GM19043 (cell line): ENCODE measurements around the gene CACYBP.
A peak's percentile ranks its signal among the peaks of the same experiment; 100 is the strongest.

Source experiments
- ATAC-seq: cut with Tn5 transposase; IDR thresholded peaks from one replicate; pipeline ENCODE4 v1.9.1; 2021; ENCODE audit warnings: low read depth; ENCODE audit not compliant: unreplicated experiment

Gene CACYBP

GRCh38 chr1:174971466-174971865, 28.3 kb upstream of the CACYBP start:
- ATAC-seq: no peak

DNA sequence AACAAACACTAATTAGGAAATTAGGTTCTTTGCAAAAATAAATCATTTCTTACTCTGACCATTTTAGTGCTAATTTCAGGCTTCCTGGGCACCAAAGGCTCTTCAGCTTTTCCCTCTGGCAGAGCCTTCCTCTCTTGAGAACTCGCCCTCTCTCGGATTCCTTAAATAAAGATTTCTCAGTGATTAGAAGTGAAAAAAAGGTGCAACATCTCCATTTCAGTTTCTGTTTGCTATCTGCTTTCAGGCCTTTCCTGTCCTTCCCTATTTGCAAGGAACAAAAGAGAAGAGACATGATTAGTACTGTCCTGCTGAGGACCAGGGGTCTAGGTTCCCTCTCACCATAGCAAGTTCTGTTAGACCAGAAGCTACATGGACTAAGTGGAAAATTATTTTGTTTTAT, 27.8 kb upstream of the CACYBP start:
- ATAC-seq: no peak

GRCh38 chr1:174974711-174975119, 25.0 kb upstream of the CACYBP start:
- ATAC-seq: no peak

DNA sequence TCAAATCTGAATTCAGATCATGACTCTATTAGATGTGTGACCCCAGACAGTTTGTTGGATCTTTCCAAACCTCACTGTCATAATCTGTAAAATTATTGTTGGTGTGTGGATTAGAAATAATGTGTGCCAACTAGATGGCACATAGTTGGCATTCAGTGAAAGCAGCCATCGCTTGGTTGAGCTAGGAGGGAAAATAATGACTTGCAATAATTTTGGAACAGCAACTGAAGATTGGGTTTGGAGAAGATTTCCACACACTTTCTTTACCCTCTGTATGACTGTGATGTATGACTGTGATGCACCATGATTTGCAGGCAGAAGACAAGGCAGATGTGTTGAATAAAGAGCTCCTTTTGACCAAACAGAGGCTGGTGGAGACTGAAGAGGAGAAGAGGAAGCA, 24.0 kb upstream of the CACYBP start:
- no peak for ATAC-seq

DNA sequence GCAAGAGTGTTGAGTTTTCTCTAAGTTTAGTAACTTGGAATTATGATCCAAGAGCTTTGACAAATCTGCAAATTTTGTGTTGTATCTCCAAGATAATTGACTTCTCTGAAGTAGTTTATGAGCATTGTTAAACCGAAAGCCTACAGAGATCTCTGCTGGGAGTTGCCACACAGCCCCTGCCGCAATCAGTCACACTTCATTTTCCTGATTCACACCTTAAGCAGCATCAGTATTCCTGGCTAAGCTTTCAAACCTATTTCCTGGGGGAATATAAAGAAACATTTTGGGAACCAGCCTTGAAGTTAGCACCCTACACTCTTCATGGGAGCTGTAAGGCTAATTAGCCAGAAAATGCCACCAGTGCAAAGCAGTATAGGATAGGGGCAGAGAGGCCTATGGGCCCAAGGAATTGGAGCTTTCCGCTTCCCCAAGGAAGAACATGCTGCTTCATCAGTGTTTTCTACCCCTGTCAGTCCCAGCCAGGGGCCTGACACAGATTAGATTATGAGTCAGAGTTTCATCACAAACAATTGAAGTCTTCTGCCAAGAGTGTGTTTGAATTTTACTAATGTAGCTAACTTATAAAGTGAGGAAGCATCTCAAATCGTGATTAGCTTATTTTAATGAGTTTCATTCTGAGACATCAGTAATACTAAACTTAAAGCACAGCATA, 23.2 kb upstream of the CACYBP start:
- no peak for ATAC-seq

DNA sequence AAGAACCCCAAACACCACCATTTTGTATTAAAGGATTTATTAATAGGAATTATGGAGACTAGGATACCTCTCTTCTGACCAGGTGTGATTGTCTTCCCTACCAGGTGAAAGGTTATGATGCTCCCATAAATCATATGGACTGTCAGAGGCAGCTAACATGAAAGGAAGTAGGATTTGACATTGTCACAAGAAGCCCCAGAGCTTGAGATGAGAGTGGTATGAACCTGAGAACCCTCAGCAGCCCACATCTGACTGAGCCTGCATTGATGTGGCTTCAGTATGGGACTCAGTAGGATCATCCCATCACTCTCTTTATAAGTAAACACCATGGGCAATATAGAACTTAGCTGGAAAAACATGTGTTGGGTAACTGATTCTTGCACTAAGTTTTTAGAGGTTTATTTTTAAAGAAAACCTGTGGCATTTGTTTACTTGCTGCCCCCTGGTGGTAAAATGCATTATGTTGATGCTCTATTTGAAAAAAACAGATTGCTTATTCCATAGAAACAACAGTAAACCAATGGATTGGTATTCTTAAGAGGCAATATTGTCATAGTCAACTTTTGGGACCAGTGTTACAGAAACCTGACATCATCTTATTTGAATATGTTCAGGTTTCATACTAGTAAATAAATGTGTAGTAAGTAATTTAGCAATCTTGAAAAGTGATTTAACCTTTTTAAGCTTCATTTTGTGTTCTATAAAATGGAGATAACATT, 16.6 kb upstream of the CACYBP start:
- no peak for ATAC-seq

- ATAC-seq: no peak
These were observed 14.8 kb upstream of the CACYBP start for GRCh38 chr1:174984952-174985351.

DNA sequence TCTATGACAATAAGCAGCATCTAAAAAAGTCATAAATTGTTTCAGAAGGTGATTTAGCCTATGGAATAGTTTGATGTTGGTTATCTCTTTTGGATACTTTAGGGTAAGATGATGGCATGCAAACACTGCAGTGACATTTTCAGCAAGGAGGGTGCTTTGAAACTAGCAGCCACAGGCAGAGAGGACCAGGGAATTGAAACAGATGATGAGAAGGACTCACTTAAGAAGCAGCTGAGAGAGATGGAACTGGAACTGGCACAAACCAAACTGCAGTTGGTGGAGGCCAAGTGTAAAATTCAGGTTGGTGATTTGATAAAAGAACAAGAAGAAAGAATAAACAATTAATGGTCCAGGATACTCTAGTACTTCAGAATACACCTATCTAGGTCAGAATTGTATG, 11.2 kb upstream of the CACYBP start:
- ATAC-seq: no peak

DNA sequence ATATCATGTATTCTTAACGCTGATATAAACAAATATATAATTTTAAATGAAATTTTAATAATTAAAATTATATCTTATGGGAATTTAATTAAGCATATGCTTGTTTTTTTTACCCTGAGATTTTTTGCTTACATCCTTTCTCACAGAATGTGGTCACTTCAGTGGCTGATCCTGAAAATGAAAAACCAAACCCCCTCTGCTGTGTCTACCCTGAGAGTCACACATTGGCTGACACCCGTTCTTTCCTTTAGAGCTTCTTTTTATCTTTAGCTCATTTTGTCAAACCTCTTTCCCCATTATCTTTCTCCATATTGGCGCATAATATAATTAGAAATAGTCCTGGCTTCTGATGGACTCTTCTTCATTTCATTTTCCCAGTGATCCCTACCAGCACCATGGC, 10.8 kb upstream of the CACYBP start:
- peak; percentile 60 for ATAC-seq

GRCh38 chr1:174989536-174990220, 10.1 kb upstream of the CACYBP start:
- ATAC-seq: no peak

DNA sequence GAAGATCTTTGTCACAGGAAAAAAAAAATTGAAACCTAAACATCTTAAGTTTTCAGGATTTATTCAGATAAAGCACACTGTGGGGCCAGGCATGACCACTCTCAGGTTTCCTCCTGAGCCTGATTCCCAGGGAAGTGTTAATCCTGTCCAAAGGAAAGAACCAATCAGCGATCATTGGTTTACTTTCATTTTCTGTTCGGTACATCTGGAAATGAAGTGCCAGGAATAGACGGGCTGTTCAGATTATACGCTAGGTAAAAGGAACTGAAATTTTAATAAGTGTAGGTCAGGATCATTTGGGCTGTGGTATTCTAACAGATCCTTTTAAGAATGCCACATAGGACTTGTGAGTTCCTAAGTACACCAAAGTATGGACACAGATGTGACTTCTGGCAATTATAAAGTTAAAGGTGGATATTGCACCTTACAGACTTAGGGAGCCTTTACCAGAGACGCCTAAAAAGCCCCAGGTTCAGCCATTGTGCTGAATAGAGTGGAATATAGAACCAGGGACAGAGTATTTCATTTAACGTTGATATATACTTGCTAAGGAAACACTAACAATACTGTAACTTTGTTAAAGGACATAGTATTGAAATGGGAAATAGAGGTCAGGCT, 9.3 kb upstream of the CACYBP start:
- no peak for ATAC-seq

DNA sequence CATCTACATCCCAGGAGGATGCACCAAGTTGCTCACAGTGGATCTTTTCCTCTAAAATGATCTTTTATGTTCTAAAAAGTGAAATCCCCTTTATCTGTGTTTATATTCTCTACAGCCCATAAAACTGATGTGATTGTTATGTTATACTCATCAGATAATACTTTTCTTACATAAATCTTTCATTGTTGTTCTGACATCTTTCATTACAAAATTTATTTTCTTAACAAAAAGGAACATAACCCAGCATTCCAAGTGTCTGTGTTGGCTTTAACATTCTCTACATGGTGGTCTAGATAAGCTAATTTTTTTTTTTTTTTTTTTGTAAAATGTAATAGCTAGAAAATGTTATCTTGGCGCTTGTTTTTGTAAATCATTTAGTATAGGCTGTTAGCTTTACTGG, 8.3 kb upstream of the CACYBP start:
- no peak for ATAC-seq

- no peak for ATAC-seq
These were observed 4.6 kb upstream of the CACYBP start for GRCh38 chr1:174995121-174995520.

- no peak for ATAC-seq
These were observed 3.8 kb upstream of the CACYBP start for GRCh38 chr1:174995916-174996315.

DNA sequence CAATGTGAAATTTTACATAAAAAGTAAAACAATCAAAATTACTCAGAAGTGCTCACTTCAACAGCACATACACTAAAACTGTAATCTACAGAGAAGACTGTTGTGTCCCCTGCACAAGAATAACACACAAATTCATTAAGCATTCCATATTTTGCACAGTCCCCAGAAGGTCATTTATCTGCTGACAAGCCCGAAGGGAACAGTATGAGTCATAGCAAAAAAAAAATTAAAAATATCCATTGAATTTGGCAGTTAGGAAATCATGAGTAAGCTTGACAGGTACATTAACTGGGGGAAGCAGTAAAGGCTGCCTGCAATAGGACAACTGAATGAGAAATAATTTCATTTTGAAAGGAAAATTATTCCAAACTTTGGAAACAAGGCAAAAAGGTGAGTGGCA, 3.3 kb upstream of the CACYBP start:
- no peak for ATAC-seq

DNA sequence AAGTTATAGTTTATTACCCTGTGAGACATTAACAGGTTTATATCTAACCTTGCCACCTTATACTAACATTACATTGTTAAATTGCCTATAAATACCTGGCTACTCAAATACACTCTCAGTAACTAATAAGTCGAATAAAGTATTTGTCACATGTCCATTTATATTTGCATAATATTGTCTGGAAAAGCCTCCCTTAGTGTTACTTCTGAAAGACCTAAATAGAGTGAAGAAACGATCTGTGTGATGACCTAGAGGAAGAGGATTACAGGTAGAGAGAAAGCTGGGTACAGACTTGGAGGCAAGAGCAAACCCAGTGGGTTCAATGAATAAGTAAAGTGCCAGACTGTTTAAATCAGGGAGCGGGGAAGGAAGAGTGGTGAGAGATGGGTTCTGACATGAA, 2.7 kb upstream of the CACYBP start:
- no peak for ATAC-seq

GRCh38 chr1:174998569-174999215, 1.1 kb upstream of the CACYBP start:
- no peak for ATAC-seq

DNA sequence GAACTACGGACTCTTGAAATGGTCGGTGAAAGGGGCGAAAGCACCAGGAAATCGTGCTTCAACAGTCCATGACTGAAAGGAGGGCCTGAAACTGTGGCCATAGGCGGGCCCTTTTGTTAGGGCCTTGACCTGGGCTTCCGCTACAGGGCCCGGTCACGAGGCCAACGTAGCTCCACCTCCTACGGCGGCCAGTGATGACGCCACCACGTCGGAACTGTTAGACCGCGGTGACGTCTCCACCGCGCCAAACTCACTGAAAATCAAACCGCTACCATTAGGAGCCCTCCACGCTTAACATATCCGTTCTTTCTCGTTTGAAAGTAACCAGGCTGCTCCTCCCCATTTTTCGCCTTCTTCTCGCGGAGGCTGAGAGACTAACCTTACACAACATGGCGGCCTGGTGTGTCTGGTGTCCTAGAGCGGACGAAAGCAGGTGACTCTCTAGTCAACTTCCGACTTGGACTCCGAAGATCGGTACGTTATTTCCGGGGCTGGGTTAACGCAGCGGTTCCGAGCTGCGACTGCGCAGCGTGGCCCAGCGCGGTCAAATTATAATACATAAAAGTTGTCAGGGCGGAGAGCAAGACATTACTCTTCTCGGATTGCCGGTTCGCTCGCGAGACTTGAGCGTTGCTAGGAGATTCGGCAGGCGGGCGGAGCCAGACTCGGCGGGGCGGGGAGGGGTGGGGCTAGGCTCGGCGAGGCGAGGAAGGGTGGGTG, 371 bp upstream of the CACYBP start:
- peak; percentile 70 for ATAC-seq

DNA sequence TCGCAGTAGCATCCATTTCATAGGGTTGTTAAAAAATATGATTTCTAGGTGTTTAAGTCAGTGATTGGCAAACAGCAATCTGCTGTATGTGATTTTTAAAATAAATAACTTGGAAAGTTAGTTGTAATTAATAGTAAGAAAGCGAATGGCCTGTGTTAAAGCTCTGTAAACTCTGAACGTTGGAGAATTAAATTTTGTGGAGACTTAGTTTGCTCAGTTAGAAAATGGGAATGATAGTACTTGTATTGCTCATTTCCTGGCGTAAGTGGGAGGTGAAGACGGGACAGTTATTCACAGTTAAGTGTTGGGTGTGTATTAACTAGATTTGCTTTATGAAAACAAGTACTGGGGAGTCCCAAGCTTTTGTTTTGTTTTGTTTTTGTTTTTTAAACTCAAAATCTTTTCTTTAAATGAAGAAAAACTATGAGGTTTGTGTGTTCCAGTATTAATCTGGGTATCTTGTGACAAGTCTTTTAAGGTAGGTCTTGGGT, 995 bp downstream of the CACYBP start:
- ATAC-seq: no peak

DNA sequence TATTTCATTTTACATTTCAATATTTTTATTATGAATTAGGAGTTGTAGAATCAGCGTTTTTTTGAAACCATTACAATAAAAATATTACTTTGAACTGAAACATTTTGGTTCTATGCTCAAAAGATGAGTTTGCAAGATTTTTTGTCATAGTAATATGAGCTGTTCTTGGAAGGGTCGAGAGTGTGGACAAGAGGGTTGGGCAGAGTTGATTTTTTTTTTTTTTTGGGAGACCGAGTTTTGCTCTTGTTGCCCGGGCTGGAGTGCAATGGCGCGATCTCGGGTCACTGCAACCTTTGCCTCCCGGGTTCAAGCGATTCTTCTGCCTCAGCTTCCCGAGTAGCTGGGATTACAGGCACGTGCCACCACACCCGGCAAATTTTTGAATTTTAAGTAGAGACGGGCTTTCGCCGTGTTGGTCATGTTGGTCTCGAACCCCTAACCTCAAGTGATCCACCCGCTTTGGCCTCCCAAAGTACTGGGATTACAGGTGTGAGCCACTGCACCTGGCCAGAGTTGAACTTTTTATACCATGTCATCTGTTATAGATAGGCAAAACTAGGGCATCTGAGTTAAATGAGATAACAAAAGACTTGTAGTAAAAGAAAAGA, 3.3 kb downstream of the CACYBP start:
- no peak for ATAC-seq
